ENCODE data around the gene ASB3. TPM values are rescaled to one million over a fixed set of nuclear protein-coding genes. Genes with fewer than 3 reads are reported as not detected.

The ASB3 gene
- polyA plus RNA-seq, 2 of the 4 experiments (the other 2 are of a cell fraction) = 13.5 to 35.9 TPM

DNA sequence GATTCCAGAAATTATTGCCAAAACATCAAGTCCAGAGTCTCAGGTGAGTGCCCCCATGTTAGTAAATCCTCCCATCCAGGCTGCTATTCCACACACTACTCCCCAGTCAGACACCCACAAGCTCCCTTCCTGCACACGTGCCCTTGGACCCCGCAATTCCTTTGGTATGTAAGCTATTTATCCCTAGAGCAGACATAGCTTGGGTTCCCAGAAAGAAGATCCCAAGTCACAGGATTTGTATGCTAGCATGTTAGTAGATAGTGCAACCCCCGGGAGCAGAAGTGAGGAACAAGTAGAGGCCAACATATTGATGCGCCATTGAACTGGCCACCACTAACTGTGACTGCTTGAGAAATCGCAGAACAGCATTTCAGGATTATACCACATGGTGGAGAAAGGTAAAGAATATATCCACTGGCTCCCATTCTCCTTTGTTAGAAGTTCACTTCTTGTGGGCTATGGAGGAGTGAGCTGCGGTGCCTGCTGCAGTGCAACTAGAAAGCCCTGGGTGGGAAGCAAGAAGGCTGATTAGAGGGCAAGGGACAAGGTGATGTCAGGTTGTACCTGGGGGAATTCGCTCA, 156.6 kb downstream of the ASB3 start:
- Histone ChIP-seq H3K27ac (no peak overlapping the region), H3K4me1 (no peaks in the 10 kb centered on the region), H3K4me2 (no peak overlapping the region), H3K9me3 (no peaks in the 10 kb centered on the region), H3K4me3 (no peak overlapping the region)
- FAIRE-seq (no peak), ATAC-seq (peak in 1 of 2 experiments; percentile 45; a peak in 1 of 6 replicates), DNase-seq (ENCODE audit: low read depth in 1 of 2, low spot score in 1 of 2) (no peak)
- 45% methylated on average over 7 of the region's 7 CpGs for WGBS (ENCODE audit: missing lambda C conversion rate)
- no peak for TF ChIP-seq RARB (CRISPR knock-in tag; IDR thresholded peaks at IDR 0.05)
- CTCF ChIA-PET = interaction anchor here (1.3 kb wide), 1 partner anchor 13 kb away, joined by 14 read pairs; no protein-coding TSS in a partner anchor
- POLR2A ChIA-PET = no interaction called here

- ATAC-seq = no peak
- no peaks in the 10 kb centered on the region for H3K4me1 ChIP-seq
- DNase-seq (ENCODE audit: low read depth in 1 of 2, low spot score in 1 of 2) = no peak
- POLR2A ChIA-PET = no interaction called here
- 29% methylated on average over 4 of the region's 4 CpGs for WGBS (ENCODE audit: missing lambda C conversion rate)
- FAIRE-seq = no peak
- no peak overlapping the region for H3K4me3 ChIP-seq
- H3K9me3 ChIP-seq = no peaks in the 10 kb centered on the region
- no peak overlapping the region for H3K4me2 ChIP-seq
- no peak for TF ChIP-seq CEBPB (IDR thresholded peaks at IDR 0.05)
- TF ChIP-seq SREBF2 (IDR thresholded peaks at IDR 0.05) = no peak
- TF ChIP-seq SMC3 (IDR thresholded peaks at IDR 0.05) = no peak
- no peak for TF ChIP-seq RFX5 (IDR thresholded peaks at IDR 0.05)
- TF ChIP-seq MYC (IDR thresholded peaks at IDR 0.05; ENCODE audit: borderline replicate concordance, low read length) = no peak
- TF ChIP-seq, protein P1, sequence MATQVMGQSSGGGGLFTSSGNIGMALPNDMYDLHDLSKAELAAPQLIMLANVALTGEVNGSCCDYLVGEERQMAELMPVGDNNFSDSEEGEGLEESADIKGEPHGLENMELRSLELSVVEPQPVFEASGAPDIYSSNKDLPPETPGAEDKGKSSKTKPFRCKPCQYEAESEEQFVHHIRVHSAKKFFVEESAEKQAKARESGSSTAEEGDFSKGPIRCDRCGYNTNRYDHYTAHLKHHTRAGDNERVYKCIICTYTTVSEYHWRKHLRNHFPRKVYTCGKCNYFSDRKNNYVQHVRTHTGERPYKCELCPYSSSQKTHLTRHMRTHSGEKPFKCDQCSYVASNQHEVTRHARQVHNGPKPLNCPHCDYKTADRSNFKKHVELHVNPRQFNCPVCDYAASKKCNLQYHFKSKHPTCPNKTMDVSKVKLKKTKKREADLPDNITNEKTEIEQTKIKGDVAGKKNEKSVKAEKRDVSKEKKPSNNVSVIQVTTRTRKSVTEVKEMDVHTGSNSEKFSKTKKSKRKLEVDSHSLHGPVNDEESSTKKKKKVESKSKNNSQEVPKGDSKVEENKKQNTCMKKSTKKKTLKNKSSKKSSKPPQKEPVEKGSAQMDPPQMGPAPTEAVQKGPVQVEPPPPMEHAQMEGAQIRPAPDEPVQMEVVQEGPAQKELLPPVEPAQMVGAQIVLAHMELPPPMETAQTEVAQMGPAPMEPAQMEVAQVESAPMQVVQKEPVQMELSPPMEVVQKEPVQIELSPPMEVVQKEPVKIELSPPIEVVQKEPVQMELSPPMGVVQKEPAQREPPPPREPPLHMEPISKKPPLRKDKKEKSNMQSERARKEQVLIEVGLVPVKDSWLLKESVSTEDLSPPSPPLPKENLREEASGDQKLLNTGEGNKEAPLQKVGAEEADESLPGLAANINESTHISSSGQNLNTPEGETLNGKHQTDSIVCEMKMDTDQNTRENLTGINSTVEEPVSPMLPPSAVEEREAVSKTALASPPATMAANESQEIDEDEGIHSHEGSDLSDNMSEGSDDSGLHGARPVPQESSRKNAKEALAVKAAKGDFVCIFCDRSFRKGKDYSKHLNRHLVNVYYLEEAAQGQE (IDR thresholded peaks at IDR 0.05) = no peak
- no peak for TF ChIP-seq FOSB (CRISPR knock-in tag; IDR thresholded peaks at IDR 0.05)
- no peak for TF ChIP-seq CBX2 (IDR thresholded peaks at IDR 0.05; ENCODE audit: borderline replicate concordance, low read depth)
- no peak for TF ChIP-seq RNF2 (IDR thresholded peaks at IDR 0.05; ENCODE audit: borderline replicate concordance, low read depth)
- no peak for TF ChIP-seq RARB (CRISPR knock-in tag; IDR thresholded peaks at IDR 0.05)
- no peak for TF ChIP-seq FOSL2 (IDR thresholded peaks at IDR 0.05)
- TF ChIP-seq FOSL2 (CRISPR knock-in tag; IDR thresholded peaks at IDR 0.05) = no peak
- TF ChIP-seq ELK1 (IDR thresholded peaks at IDR 0.05; ENCODE audit: low read depth, low read length) = no peak
- no peak for TF ChIP-seq ZNF302 (CRISPR knock-in tag; IDR thresholded peaks at IDR 0.05)
- no peak for TF ChIP-seq HOXA7 (CRISPR knock-in tag; IDR thresholded peaks at IDR 0.05)
- TF ChIP-seq HDAC2 (IDR thresholded peaks at IDR 0.05) = no peak
- no peak for TF ChIP-seq HMGXB4 (CRISPR knock-in tag; IDR thresholded peaks at IDR 0.05; ENCODE audit: borderline replicate concordance)
- TF ChIP-seq HOXB5 (CRISPR knock-in tag; IDR thresholded peaks at IDR 0.05) = no peak
- no peak for TF ChIP-seq KDM5A (IDR thresholded peaks at IDR 0.05)
- TF ChIP-seq E2F6 (IDR thresholded peaks at IDR 0.05; ENCODE audit: borderline replicate concordance, low read depth) = no peak
- CTCF ChIA-PET = interaction anchor here (0.6 to 1.3 kb wide), 3 partner anchors 14 to 41 kb away, joined by 3 to 14 read pairs (median 5); no protein-coding TSS in a partner anchor
- no peak overlapping the region for H3K27ac ChIP-seq
Observed at GRCh38 chr2:53629501-53629900, 157.3 kb downstream of the ASB3 start.
